ENCODE results near the gene PRPS1.
A peak's percentile ranks its signal among the peaks of the same experiment; 100 is the strongest.

GRCh38 chrX:107659768-107660167, 31.5 kb downstream of the PRPS1 start:
- TF ChIP-seq, protein P1, sequence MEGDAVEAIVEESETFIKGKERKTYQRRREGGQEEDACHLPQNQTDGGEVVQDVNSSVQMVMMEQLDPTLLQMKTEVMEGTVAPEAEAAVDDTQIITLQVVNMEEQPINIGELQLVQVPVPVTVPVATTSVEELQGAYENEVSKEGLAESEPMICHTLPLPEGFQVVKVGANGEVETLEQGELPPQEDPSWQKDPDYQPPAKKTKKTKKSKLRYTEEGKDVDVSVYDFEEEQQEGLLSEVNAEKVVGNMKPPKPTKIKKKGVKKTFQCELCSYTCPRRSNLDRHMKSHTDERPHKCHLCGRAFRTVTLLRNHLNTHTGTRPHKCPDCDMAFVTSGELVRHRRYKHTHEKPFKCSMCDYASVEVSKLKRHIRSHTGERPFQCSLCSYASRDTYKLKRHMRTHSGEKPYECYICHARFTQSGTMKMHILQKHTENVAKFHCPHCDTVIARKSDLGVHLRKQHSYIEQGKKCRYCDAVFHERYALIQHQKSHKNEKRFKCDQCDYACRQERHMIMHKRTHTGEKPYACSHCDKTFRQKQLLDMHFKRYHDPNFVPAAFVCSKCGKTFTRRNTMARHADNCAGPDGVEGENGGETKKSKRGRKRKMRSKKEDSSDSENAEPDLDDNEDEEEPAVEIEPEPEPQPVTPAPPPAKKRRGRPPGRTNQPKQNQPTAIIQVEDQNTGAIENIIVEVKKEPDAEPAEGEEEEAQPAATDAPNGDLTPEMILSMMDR (conservative IDR thresholded peaks at IDR 0.05; ENCODE audit: low read depth, low read length), result peak; percentile 75
- TF ChIP-seq EZH2 (IDR thresholded peaks at IDR 0.05; ENCODE audit: borderline replicate concordance, low read depth, low read length, poor library complexity, severe bottlenecking), result no peak

Measured in A673 (cell line).